ENCODE results near the gene CDKN1B.

DNA sequence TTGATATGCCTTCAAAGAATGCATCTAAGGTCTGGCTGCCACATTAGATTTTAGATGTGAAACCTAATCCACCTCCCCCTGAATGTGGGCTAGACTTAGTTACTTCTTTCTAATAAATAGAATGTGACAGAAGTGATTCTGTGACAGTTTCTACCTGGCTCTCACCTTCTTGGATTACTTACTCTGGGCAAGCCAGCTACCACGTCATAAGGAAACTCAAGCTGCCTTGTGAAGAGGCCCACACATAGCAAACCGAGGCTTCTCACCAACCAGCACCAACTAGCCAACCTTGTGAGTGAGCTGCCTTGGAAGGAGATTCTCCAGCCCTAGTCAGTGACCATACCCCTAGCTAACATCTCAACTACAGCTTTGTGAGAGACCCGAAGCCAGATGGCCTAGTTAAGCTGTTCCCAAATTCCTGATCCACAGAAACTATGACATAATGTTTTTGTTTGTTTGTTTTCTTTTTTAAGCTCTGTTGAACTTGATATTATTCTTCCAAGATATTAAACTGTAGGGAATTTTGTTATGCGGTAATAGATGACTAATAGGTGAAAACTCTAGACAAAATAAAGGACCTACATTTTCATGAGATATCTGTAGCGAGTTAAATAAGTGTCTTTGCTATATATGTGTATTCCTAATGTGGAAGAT is 27.4 kb upstream of the CDKN1B start:
- no peak for TF ChIP-seq EZH2 (IDR thresholded peaks at IDR 0.05)
- TF ChIP-seq, protein P1, sequence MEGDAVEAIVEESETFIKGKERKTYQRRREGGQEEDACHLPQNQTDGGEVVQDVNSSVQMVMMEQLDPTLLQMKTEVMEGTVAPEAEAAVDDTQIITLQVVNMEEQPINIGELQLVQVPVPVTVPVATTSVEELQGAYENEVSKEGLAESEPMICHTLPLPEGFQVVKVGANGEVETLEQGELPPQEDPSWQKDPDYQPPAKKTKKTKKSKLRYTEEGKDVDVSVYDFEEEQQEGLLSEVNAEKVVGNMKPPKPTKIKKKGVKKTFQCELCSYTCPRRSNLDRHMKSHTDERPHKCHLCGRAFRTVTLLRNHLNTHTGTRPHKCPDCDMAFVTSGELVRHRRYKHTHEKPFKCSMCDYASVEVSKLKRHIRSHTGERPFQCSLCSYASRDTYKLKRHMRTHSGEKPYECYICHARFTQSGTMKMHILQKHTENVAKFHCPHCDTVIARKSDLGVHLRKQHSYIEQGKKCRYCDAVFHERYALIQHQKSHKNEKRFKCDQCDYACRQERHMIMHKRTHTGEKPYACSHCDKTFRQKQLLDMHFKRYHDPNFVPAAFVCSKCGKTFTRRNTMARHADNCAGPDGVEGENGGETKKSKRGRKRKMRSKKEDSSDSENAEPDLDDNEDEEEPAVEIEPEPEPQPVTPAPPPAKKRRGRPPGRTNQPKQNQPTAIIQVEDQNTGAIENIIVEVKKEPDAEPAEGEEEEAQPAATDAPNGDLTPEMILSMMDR (IDR thresholded peaks at IDR 0.05): no peak
- TF ChIP-seq EZH2phosphoT487 (IDR thresholded peaks at IDR 0.05): no peak
